Psoas muscle (tissue), 8 donors: ENCODE measurements around the gene UNC5CL. TPM values are rescaled to one million over a fixed set of nuclear protein-coding genes. Genes with fewer than 3 reads are reported as not detected.

Experiments used
- ATAC-seq, 4 donors: fragments of 200-7000 bp; cut with Tn5 transposase; one replicate each; pipeline ENCODE4 v1.9.1; 2020; ENCODE audit warnings: moderate library complexity in 3 of 4, mild to moderate bottlenecking in 2 of 4
- DNase-seq, 2 donors: peaks; one replicate each; pipeline ENCODE4 v3.0.0-alpha.2; 2020
- H3K27ac ChIP-seq: fragments of 200-600 bp; one replicate; pipeline ENCODE4 v1.8.0; 2022
- H3K27me3 ChIP-seq, 3 donors: fragments of 200-600 bp in 1 of 3; one replicate each; pipeline versions ENCODE4 v1.6.1 to v1.8.0; 2013 to 2022; ENCODE audit warnings: low read length in 2 of 3, mild to moderate bottlenecking in 2 of 3, moderate library complexity in 1 of 3; ENCODE audit not compliant: insufficient read depth in 3 of 3
- H3K36me3 ChIP-seq, 2 donors: fragments of 200-600 bp in 1 of 2; one replicate each; pipeline versions ENCODE4 v1.6.1 to v1.8.0; 2013 to 2022; ENCODE audit warnings: low read depth in 1 of 2, mild to moderate bottlenecking in 1 of 2, moderate library complexity in 1 of 2; ENCODE audit not compliant: insufficient read depth in 1 of 2
- H3K4me1 ChIP-seq: fragments of 200-600 bp; one replicate; pipeline ENCODE4 v1.8.0; 2022
- H3K4me3 ChIP-seq: fragments of 200-600 bp; one replicate; pipeline ENCODE4 v1.8.0; 2022; ENCODE audit warnings: mild to moderate bottlenecking
- H3K9me3 ChIP-seq: fragments of 200-600 bp; one replicate; pipeline ENCODE4 v1.8.0; 2022
- CTCF ChIP-seq: fragments of 200-600 bp; IDR thresholded peaks from one replicate; pipeline ENCODE4 v1.8.0; 2022; ENCODE audit warnings: antibody characterized with exemption
- WGBS, 3 donors: extraction: QIAGEN DNeasy Blood & Tissue Kit; methylation state at CpG; one replicate each; pipeline versions ENCODE4 v1.1.6 to v1.1.7; 2013; 5-methylcytosine and 5-hydroxymethylcytosine counted together
- intact Hi-C, 2 donors: fragments of 100-400 bp; cut with DNase I; formaldehyde crosslinking; loops; one replicate each; pipeline versions ENCODE4 v1.11.0 to v1.14.2; 2022
- polyA plus RNA-seq, 3 donors: library from polyadenylated mRNA; stranded (reverse); fragments of 200-250 nt; gene quantifications; one replicate each; pipeline ENCODE4 v1.2.3, GENCODE V29; 2013
- total RNA-seq, 4 donors: library from RNA; stranded (reverse); fragmentation: NEBNext Ultra II Directional in 2 of 4; extraction: Animal tissue kit (Norgen Biotek cat#: 25700) in 2 of 4; gene quantifications; one replicate each; pipeline versions ENCODE4 v1.2.1 to v1.2.4, GENCODE V29; 2021 to 2023
- donor health status: healthy with polysubstance abuse.
- donor health status: DM: no; HTN: no; CAD: no; lungs with moderate emphysema.
- donor health status: Bipolar disorder and iron deficiency.
- donor health status: healthy.
- donor health status: DM: yes; HTN: yes; CAD: no.
- donor health status: DM: no; HTN: no; CAD: no.
- donor health status: DM: no; HTN: no; CAD: no.
- donor health status: DM: yes; HTN: yes; CAD: no.

UNC5CL gene
- total and polyA plus RNA-seq, 7 donors, result 0.14 to 0.90 (median 0.33) TPM

GRCh38 chr6:41061196-41061726 lies 22.2 kb upstream of the UNC5CL start:
- Histone ChIP-seq H3K9me3 (no peaks in the 10 kb centered on the region), H3K36me3 (peaks cover 2 to 71% of the 10 kb centered on the region in 2 donors), H3K27me3 (no peaks in the 10 kb centered on the region), H3K4me3 (peak overlapping the region; percentile 63), H3K4me1 (peaks cover 46% of the 10 kb centered on the region), H3K27ac (peak overlapping the region; percentile 92)
- WGBS, 3 donors, result 28 to 43% (median 42%) methylated on average over 13 of the region's 13 CpGs
- no peak for TF ChIP-seq CTCF
- intact Hi-C loops, result loop anchor here in 1 of 2 donors (10.0 kb wide), 1 partner anchor 56 kb away; no protein-coding TSS in a partner anchor
- DNase-seq (no peak), ATAC-seq (peak in 2 of 4 donors; percentile 6 to 9)

- DNase-seq, result no peak
- peaks cover 31% of the 10 kb centered on the region for H3K4me1 ChIP-seq
- intact Hi-C loops, result no loop called here
- peak in 3 of 4 donors; percentile 21 to 26 (median 21) for ATAC-seq
- no peaks in the 10 kb centered on the region for H3K9me3 ChIP-seq
- no peak for TF ChIP-seq CTCF
- H3K36me3 ChIP-seq, result peaks cover 1 to 64% of the 10 kb centered on the region in 2 donors
- H3K27ac ChIP-seq, result peak overlapping the region; percentile 92
- WGBS, 3 donors, result 22 to 32% (median 31%) methylated on average over 1 of the region's 1 CpG
- H3K4me3 ChIP-seq, result peak overlapping the region; percentile 63
- no peaks in the 10 kb centered on the region for H3K27me3 ChIP-seq
Observed at GRCh38 chr6:41059556-41059955, 20.5 kb upstream of the UNC5CL start.

- intact Hi-C loops, result no loop called here
- peak in 1 of 2 donors; percentile 72 for DNase-seq
- 15 to 42% (median 21%) methylated on average over 2 of the region's 2 CpGs for WGBS, 3 donors
- TF ChIP-seq CTCF, result no peak
- H3K36me3 ChIP-seq, result peaks cover 0 to 57% of the 10 kb centered on the region in 2 donors
- H3K4me1 ChIP-seq, result peaks cover 25% of the 10 kb centered on the region
- peak overlapping the region; percentile 63 for H3K4me3 ChIP-seq
- no peaks in the 10 kb centered on the region for H3K9me3 ChIP-seq
- no peaks in the 10 kb centered on the region for H3K27me3 ChIP-seq
- ATAC-seq, result peak; percentile 67 to 75 (median 71)
- H3K27ac ChIP-seq, result peak overlapping the region; percentile 92
Observed at GRCh38 chr6:41058783-41059181, 19.8 kb upstream of the UNC5CL start.

GRCh38 chr6:41056768-41057490 lies 17.9 kb upstream of the UNC5CL start:
- 33 to 51% (median 39%) methylated on average over 6 of the region's 6 CpGs for WGBS, 3 donors
- Histone ChIP-seq H3K27me3 (no peaks in the 10 kb centered on the region), H3K4me1 (peaks cover 34% of the 10 kb centered on the region), H3K9me3 (no peaks in the 10 kb centered on the region), H3K36me3 (peaks cover 0 to 42% of the 10 kb centered on the region in 2 donors), H3K4me3 (peak overlapping the region; percentile 68), H3K27ac (peak overlapping the region; percentile 99)
- intact Hi-C loops, result no loop called here
- DNase-seq (no peak), ATAC-seq (peak; percentile 38 to 56 (median 44))
- no peak for TF ChIP-seq CTCF
